GM13976 (cell line): Measurements from ENCODE around the gene MRPS12.

Experiments
- DNase-seq: peaks from one replicate; pipeline ENCODE4 v3.0.0; 2012; ENCODE audit warnings: low spot score
- in situ Hi-C: fragments of 300-500 bp; cut with MboI; formaldehyde crosslinking; loops from one replicate; pipeline ENCODE4 v1.12.0; 2022; ENCODE audit warnings: low sequenced_read_pairs, mixed read lengths, inconsistent platforms; ENCODE audit not compliant: unreplicated experiment
- TF ChIP-seq, protein P1 (sequence below): IDR thresholded peaks from 2 replicates; pipeline ENCODE4 v1.5.1; 2012; ENCODE audit warnings: borderline replicate concordance, mild to moderate bottlenecking; ENCODE audit not compliant: insufficient read depth; ENCODE audit errors: extremely low read depth, missing control alignments, control extremely low read depth

The MRPS12 gene

DNA sequence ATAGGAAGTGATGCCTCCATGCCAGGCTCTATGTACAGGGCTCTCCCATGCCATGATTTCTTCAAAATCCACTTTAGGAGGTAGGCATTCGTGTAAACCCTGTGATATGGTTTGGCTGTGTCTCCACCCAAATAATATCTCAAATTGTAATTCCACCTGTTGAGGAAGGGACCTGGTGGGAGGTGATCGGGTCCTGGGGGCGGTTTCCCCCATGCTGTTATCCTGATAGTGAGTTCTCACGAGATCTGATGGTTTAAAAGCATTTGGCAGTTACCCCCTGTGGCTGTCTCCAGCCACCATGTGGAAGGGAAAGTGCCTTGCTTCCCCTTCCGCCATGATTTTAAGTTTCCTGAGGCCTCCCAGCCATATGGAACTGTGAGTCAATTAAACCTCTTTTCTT, 8.3 kb upstream of the MRPS12 start:
- no peak for DNase-seq
- in situ Hi-C loops: no loop called here
- TF ChIP-seq, protein P1, sequence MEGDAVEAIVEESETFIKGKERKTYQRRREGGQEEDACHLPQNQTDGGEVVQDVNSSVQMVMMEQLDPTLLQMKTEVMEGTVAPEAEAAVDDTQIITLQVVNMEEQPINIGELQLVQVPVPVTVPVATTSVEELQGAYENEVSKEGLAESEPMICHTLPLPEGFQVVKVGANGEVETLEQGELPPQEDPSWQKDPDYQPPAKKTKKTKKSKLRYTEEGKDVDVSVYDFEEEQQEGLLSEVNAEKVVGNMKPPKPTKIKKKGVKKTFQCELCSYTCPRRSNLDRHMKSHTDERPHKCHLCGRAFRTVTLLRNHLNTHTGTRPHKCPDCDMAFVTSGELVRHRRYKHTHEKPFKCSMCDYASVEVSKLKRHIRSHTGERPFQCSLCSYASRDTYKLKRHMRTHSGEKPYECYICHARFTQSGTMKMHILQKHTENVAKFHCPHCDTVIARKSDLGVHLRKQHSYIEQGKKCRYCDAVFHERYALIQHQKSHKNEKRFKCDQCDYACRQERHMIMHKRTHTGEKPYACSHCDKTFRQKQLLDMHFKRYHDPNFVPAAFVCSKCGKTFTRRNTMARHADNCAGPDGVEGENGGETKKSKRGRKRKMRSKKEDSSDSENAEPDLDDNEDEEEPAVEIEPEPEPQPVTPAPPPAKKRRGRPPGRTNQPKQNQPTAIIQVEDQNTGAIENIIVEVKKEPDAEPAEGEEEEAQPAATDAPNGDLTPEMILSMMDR: no peak

DNA sequence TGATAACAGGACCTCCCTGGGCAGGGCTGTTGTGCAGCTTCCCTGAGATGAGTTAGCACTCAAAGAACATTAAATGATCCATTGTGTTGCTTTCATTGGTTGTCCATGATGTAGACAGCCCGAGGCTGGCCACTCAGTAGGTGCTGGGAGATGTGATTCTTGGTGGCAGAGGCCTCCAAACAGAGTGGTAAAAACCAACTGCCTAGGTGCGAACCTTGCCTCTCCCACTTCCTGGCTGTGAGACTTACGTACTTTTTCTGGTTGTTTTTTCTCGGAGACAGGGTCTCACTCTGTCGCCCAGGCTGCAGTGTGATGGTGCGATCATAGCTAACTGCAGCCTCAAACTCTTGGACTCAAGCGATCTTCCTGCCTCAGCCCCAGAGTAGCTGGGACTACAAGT, 6.4 kb upstream of the MRPS12 start:
- DNase-seq: no peak
- TF ChIP-seq, protein P1: no peak
- in situ Hi-C loops: no loop called here

DNA sequence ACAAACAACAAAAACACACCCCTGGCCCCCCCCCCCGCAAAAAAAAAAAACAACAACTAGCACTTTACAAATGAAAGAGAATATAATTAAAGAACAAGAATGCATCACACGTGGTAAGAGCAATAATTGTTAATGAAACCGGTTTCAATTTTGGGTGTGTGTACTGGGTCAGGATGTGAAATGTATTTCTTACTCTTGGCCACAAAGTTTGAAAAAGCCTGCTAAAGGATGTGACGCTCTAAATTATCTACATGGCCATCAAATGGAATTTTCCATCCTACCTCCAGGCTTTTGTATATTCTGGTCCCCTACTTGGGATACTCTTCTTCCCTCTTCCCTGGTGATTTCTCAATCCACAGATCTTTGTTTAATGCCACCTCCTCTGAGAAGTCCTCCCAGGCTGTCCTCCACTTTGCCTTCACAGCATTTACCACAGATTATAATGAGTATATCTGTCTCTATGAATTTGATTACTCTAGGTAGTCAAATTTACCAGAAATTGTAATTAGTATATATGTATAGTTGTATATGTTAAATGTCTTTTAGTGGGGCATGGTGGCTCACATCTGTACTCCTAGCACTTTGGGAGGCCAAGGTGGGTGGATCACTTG, 2.2 kb upstream of the MRPS12 start:
- TF ChIP-seq, protein P1: no peak
- DNase-seq: no peak
- in situ Hi-C loops: no loop called here

DNA sequence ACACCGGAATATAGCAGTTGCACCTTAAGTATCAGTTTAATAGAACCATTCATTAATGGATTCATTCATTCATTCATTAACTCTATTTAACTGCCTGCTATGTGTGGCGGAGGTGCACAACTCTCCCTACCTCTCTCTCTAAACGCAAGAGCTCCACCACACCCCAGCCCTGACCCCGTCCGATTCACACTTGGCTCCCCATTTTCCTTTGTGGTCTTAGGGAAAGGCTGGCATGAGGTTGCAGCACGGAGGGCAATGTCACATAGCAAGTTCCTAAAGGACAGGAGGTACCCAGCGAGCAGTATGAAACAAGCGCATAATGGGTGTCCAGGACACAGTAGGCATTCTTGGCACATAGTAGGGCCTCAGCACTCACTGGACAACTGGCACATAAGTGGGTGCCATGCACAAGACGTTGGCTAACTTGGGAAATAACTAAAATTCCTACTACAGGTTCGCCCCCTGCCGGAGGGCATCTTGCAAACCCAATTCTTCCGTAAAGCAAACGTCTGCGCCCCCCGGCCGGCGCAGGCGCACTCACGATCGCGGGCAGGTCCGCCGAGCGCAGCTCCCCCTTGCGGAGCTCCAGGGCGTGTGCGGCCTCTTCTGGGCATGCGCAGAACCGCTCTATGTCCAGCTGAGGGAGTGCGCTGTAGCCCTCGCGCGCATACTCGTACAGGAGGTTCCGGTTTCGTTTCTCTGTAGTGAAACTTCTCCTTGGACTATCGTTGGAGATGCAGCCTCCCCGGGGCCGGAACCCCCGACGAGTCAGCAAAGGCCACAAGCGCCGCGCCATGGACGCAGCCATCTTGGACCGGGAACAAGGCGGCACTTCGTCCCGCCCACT, 592 bp upstream of the MRPS12 start, which contains the start of gene SARS2:
SARS2 (minus strand) TSS at position 835 of the 847 bp plus-strand sequence; CDS start at position 808, 27 bp downstream.
- TF ChIP-seq, protein P1: peak; percentile 99
- in situ Hi-C loops: no loop called here
- DNase-seq: peak; percentile 98

DNA sequence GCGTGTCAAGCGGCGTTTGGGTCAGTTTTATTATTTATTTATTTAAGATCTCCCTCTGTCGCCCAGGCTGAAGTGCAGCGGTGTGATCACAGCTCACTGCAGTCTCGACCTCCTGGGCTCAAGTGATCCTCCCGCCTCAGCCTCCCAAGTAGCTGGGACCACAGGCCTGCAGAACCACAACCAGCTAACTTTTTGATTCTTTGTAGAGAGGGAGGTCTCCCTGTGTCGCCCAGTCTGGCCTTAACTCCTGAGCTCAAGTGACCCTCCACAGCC, 713 bp downstream of the MRPS12 start:
- DNase-seq: no peak
- in situ Hi-C loops: no loop called here
- TF ChIP-seq, protein P1: no peak

DNA sequence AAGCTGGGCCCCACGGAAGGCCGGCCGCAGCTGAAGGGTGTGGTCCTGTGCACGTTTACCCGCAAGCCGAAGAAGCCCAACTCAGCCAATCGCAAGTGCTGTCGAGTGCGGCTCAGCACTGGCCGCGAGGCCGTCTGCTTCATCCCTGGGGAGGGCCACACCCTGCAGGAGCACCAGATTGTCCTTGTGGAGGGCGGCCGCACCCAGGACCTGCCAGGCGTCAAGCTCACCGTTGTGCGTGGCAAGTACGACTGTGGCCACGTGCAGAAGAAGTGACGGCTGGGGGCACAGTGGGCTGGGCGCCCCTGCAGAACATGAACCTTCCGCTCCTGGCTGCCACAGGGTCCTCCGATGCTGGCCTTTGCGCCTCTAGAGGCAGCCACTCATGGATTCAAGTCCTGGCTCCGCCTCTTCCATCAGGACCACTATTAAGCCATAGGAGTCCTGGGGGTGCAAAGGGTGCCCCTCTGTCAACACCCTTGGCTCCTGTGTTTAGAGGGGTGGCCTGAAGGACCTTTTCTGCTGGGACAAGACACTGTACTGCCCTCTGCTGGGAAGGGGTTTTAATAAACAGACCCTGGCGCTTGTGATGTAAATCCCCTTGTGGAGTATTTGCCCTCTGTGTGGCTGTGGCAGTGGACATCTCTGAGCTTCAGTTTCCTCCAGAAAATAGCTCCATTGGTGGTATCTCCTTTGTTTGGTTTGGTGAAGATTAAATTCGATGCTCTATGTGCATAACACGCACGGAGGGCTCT, 1.9 kb downstream of the MRPS12 start:
- in situ Hi-C loops: no loop called here
- DNase-seq: no peak
- TF ChIP-seq, protein P1: peak; percentile 16
